GM20431 (cell line): ENCODE results near the gene MSL1.
"Not testable (repeated sequence)": the region's sequence is repeated elsewhere in the genome, so short reads cannot be mapped to it uniquely, and the experiment has no call there.

Source experiments
- in situ Hi-C: fragments of 300-500 bp; cut with MseI, MboI; formaldehyde crosslinking; loops from one replicate; pipeline ENCODE4 v1.15.0; 2020; ENCODE audit warnings: low sequenced_read_pairs; ENCODE audit not compliant: unreplicated experiment

MSL1 gene

GRCh38 chr17:40122136-40122998, 596 bp downstream of the MSL1 start:
- in situ Hi-C loops = no loop called here

- in situ Hi-C loops = no loop called here
Measured at GRCh38 chr17:40122999-40123810, 1.4 kb downstream of the MSL1 start.

- in situ Hi-C loops = no loop called here
Measured at GRCh38 chr17:40123811-40124114, 2.0 kb downstream of the MSL1 start.

- in situ Hi-C loops = no loop called here
Measured at GRCh38 chr17:40124279-40125141, 2.7 kb downstream of the MSL1 start.

- in situ Hi-C loops = no loop called here
Measured at GRCh38 chr17:40129498-40129897, 7.7 kb downstream of the MSL1 start.

GRCh38 chr17:40130352-40131042, 8.7 kb downstream of the MSL1 start:
- in situ Hi-C loops = no loop called here

- in situ Hi-C loops = no loop called here
Measured at GRCh38 chr17:40134184-40134583, 12.4 kb downstream of the MSL1 start.

- in situ Hi-C loops = no loop called here
Measured at GRCh38 chr17:40135817-40136216, 14.0 kb downstream of the MSL1 start.

GRCh38 chr17:40139566-40140058, 17.8 kb downstream of the MSL1 start:
- in situ Hi-C loops = no loop called here

GRCh38 chr17:40143166-40143565, 21.4 kb downstream of the MSL1 start:
- in situ Hi-C loops = not testable (repeated sequence)

- in situ Hi-C loops = no loop called here
Measured at GRCh38 chr17:40145476-40145875, 23.7 kb downstream of the MSL1 start.

GRCh38 chr17:40148527-40148926, 26.8 kb downstream of the MSL1 start:
- in situ Hi-C loops = no loop called here

GRCh38 chr17:40150276-40150675, 28.5 kb downstream of the MSL1 start:
- in situ Hi-C loops = no loop called here

- in situ Hi-C loops = no loop called here
Measured at GRCh38 chr17:40151414-40151963, 29.7 kb downstream of the MSL1 start.

GRCh38 chr17:40153603-40154236, 31.9 kb downstream of the MSL1 start:
- in situ Hi-C loops = no loop called here

- in situ Hi-C loops = no loop called here
Measured at GRCh38 chr17:40157973-40158372, 36.2 kb downstream of the MSL1 start.

GRCh38 chr17:40158438-40159013, 36.8 kb downstream of the MSL1 start:
- in situ Hi-C loops = no loop called here

GRCh38 chr17:40159456-40159855, 37.7 kb downstream of the MSL1 start:
- in situ Hi-C loops = no loop called here
